SK-N-MC (cell line): ENCODE results near the gene DCP2.

ENCODE experiments used
- DNase-seq: peaks from one replicate; pipeline ENCODE4 v3.0.0-alpha.2; 2011; ENCODE audit warnings: low read depth, low spot score
- H3K27ac ChIP-seq: fragments of 200-600 bp; sonication (generic); 2 replicates; pipeline ENCODE4 v1.5.1; 2016; ENCODE audit warnings: mixed run types
- H3K36me3 ChIP-seq: fragments of 200-600 bp; sonication (generic); 2 replicates; pipeline ENCODE4 v1.6.1; 2017; ENCODE audit warnings: antibody characterized with exemption, low read length, mixed read lengths; ENCODE audit not compliant: insufficient read depth
- H3K4me3 ChIP-seq: fragments of 200-600 bp; sonication (generic); 2 replicates; pipeline ENCODE4 v1.5.1; 2016
- H3K9ac ChIP-seq: fragments of 200-600 bp; sonication (generic); 2 replicates; pipeline ENCODE4 v1.8.0; 2017; ENCODE audit warnings: mixed run types, mixed read lengths; ENCODE audit not compliant: insufficient read length
- H3K9me3 ChIP-seq: fragments of 200-600 bp; sonication (generic); 2 replicates; pipeline ENCODE4 v1.6.1; 2017; ENCODE audit warnings: low read depth, mild to moderate bottlenecking, antibody characterized with exemption, low read length, moderate library complexity, mixed read lengths
- EZH2 ChIP-seq: fragments of 200-600 bp; sonication (generic); IDR thresholded peaks from one replicate; pipeline ENCODE4 v1.6.1; 2017; ENCODE audit warnings: antibody characterized with exemption
- FOXP2 ChIP-seq: optimal IDR thresholded peaks from 2 replicates; pipeline ENCODE3; 2011; ENCODE audit warnings: mild to moderate bottlenecking, moderate library complexity; ENCODE audit not compliant: insufficient read depth; ENCODE audit errors: extremely low read length, control extremely low read depth
- POLR2AphosphoS5 ChIP-seq: IDR thresholded peaks from 2 replicates; pipeline ENCODE4 v1.6.1; 2012; ENCODE audit warnings: mild to moderate bottlenecking, low read depth, low read length, borderline replicate concordance

Gene DCP2

DNA sequence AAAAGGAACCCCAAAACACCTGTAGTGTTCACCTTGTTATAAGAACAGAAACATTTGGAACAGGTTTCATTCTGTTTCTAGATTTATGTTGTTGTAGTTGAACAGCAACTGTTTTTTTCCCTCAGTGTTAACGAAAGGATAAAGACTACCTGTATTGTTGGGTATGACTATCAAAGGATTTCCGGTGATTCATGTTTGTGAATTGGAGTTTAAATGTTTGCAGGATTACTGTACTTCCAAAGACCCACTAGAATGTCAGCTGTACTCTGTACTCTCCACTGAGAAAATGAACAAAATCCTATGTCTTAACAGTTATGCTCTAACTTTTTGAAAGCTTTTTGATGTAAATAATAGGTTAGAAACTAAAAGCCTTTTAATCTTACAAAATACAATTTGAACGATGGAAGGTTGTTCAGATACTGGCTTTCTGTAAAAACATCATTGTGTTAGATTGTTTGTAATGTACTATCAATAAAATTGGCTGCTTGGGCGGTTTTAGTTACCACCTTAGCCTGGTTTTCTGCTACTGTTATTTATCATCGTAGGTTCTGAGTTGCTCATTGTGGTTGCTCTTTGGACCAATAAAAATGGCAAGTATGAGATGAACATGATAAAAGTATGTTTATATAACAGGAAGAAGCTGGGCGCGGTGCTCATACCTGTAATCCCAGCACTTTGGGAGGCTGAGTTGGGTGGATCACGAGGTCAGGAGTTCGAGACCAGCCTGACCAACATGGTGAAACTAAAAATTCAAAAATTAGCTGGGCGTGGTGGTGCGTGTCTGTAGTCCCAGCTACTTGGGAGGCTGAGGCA lies 44.1 kb downstream of the DCP2 start:
- Histone ChIP-seq H3K36me3 (peaks cover 49% of the 10 kb centered on the region), H3K9ac (no peak overlapping the region), H3K27ac (no peak overlapping the region), H3K4me3 (no peak overlapping the region), H3K9me3 (no peaks in the 10 kb centered on the region)
- TF ChIP-seq POLR2AphosphoS5 = no peak
- TF ChIP-seq FOXP2 = no peak
- no peak for TF ChIP-seq EZH2
- no peak for DNase-seq

DNA sequence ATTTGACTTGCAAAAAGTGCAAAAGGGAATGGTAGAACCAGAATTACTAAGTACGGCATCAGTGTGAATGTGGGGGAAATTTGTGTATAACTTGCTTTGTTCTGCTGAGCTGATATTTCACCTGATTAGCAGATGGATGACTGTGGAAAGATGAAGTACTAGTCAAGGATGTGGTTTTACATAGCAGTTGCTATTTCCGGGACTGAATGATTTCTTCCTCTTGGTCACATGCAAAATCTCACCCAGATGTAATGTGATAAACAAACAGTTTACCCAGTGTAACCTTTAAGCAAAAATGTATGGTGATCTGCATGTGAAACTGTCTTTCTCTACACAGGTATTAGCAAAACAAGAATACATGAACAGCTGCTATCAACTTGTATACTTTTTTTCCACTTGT lies 46.1 kb downstream of the DCP2 start:
- peaks cover 48% of the 10 kb centered on the region for H3K36me3 ChIP-seq
- H3K27ac ChIP-seq = no peak overlapping the region
- no peak overlapping the region for H3K4me3 ChIP-seq
- H3K9ac ChIP-seq = no peak overlapping the region
- DNase-seq = no peak
- H3K9me3 ChIP-seq = no peaks in the 10 kb centered on the region
- TF ChIP-seq FOXP2 = no peak
- TF ChIP-seq POLR2AphosphoS5 = no peak
- no peak for TF ChIP-seq EZH2

DNA sequence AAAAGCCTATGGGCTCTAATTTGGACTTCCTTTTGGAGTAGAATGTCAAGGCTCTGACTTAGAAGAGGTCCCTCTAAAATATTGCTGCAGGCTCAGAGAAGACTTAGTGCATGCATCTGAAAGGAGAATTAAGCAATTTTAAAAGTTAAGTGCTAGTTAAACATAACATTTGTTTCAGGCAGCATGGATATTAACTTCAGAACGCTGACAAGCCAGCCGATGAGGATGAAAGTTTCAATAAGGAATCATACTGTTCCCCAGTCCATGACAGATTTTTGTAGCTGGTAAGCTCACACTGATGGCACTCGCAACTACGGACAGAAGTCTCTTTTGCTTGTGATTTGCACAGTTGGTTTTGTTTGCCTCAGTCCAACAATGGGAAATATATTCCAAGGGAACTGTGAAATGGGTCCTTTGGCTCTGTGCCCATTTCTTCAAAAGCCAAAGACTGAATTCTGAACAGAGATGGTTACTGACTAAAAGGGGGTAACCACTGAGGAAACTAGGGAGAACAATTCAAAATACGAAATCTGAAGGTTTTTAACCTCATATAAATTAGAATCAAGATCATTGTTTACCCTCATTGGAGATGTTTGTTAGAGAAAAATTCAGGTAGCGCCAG lies 47.6 kb downstream of the DCP2 start:
- no peak for DNase-seq
- peaks cover 53% of the 10 kb centered on the region for H3K36me3 ChIP-seq
- no peaks in the 10 kb centered on the region for H3K9me3 ChIP-seq
- 0 out of 2 replicates have a peak overlapping the region, but pooled peaks have one; percentile 5 for H3K27ac ChIP-seq
- H3K9ac ChIP-seq = no peak overlapping the region
- H3K4me3 ChIP-seq = no peak overlapping the region
- TF ChIP-seq EZH2 (no peak), POLR2AphosphoS5 (no peak), FOXP2 (no peak)

DNA sequence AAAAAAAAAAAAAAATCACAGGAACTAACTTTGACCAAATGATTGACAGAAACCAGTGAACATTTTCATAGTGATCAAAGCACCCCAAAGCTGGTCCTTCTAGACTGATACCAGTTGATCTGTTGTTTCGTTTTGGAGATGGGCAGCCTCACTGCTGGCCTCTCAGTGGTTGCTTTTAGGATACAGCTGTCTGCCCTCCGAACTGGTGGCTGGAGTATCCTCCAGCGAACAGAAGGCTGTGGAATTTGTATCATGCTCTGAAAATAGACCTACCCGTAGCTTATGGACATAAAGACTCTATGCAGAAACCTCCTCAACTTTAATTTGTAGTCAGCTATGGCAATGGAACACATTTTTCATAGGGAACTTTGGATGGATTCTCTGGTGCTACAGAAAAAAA lies 49.0 kb downstream of the DCP2 start:
- H3K4me3 ChIP-seq = no peak overlapping the region
- H3K9ac ChIP-seq = no peak overlapping the region
- TF ChIP-seq FOXP2 (no peak), POLR2AphosphoS5 (no peak), EZH2 (no peak)
- no peak for DNase-seq
- no peaks in the 10 kb centered on the region for H3K9me3 ChIP-seq
- H3K27ac ChIP-seq = no peak overlapping the region
- peaks cover 53% of the 10 kb centered on the region for H3K36me3 ChIP-seq

DNA sequence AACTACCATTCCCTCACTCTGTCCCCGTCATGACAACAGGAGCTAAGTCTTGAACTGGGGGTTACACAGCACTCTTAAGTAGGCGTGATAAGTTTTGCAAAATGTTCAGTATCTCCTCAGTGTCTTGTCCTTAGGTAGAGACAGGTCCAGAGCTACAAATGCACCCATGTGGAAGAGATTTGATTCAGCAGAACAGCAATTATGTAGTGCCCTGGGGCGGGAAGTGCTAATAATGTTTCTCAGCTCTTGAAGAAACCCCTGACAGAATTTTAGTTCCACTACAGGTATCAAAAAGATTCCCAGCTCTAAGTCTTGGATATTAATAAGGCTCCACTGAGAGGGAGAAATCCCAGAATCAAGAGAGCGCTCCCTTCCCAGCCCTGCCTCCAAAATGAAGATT lies 49.6 kb downstream of the DCP2 start:
- TF ChIP-seq EZH2 (no peak), FOXP2 (no peak), POLR2AphosphoS5 (no peak)
- no peaks in the 10 kb centered on the region for H3K9me3 ChIP-seq
- H3K36me3 ChIP-seq = peaks cover 48% of the 10 kb centered on the region
- no peak overlapping the region for H3K27ac ChIP-seq
- no peak overlapping the region for H3K4me3 ChIP-seq
- H3K9ac ChIP-seq = no peak overlapping the region
- DNase-seq = no peak

DNA sequence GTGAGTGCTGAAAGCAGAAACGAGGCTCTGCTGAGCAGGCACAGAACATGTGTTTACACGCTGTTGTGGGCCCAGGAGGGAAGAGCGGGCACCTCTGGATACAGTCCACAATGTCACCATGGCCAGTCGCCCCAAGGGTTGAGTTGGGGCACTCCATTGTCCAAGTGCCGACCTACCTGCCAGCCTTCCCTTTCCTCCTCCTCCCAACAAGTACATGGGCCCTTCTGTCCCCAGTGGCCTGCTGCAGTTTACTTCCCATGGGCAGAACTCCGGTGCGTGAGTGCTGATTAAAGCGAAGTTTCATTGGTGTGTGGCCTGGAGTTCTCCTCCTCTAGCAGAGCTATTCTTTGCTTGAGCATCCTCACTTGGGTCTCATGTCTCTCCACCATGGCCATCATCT lies 50.4 kb downstream of the DCP2 start:
- Histone ChIP-seq H3K36me3 (peaks cover 48% of the 10 kb centered on the region), H3K9me3 (no peaks in the 10 kb centered on the region), H3K4me3 (no peak overlapping the region), H3K27ac (no peak overlapping the region), H3K9ac (no peak overlapping the region)
- TF ChIP-seq POLR2AphosphoS5 (no peak), EZH2 (no peak), FOXP2 (no peak)
- no peak for DNase-seq

DNA sequence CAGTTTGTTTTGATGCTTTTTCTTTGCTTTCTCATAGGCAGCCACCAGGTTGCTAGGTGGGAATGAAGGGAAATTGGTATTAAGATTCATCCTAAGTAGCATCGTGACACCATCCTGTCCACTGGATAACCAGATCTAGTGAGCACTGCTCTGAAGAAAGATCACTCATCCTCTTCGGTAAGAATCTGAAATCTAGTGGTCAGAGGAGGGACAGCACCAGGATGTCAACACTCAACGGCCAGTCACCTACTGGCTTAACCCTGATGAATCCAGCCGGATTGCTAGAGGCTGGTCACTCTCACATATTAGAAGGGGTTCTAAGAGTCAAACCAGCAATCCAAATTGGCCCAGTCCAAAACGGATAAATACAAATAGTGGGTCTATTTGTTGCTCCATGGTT lies 50.8 kb downstream of the DCP2 start:
- H3K9ac ChIP-seq = no peak overlapping the region
- TF ChIP-seq EZH2 (no peak), FOXP2 (no peak), POLR2AphosphoS5 (no peak)
- no peaks in the 10 kb centered on the region for H3K9me3 ChIP-seq
- H3K36me3 ChIP-seq = peaks cover 45% of the 10 kb centered on the region
- H3K4me3 ChIP-seq = no peak overlapping the region
- no peak overlapping the region for H3K27ac ChIP-seq
- no peak for DNase-seq

DNA sequence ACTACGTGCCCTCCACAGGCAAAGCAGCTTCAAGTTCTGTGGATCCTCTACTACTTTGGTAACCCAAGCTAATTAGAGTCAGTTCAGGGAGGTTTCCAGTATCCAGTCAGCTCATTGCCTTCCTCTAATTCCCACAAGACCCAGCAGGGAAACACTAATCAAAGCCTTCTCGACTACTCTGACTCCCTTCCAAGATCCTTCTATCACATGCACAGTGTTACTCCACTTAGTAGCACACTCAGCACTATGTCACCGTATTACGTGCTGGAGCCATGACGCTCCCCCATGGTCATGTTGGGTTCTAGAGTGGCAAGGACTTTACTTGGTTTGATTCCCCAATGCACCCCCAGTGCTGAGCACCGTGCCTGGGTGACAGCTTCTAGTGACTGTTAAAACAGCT lies 53.0 kb downstream of the DCP2 start:
- no peak for DNase-seq
- Histone ChIP-seq H3K36me3 (peaks cover 29% of the 10 kb centered on the region; the same call in 1 of the 2 replicates), H3K9ac (no peak overlapping the region), H3K9me3 (no peaks in the 10 kb centered on the region), H3K27ac (no peak overlapping the region), H3K4me3 (no peak overlapping the region)
- TF ChIP-seq FOXP2 = no peak
- TF ChIP-seq POLR2AphosphoS5 = no peak
- TF ChIP-seq EZH2 = no peak

DNA sequence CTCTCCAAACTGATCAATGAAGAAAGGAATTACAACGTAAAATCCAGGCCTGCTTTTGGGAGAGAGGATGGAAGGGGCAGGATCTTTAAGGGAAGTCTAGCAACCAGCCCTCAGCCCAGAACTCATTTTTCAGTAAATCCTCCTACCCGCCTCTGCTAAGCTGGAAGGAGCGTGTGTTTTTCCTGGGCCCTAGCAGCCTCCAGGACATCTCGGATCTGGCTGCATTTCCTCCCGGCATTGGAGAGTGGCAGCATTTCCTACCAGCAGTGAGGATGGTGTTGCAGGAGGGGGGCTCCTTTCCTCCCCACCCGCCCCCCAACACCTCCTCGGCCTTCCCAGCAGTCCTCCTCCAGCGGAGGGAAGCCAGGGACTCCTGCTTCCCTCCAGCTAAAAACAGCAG lies 54.5 kb downstream of the DCP2 start:
- DNase-seq = no peak
- no peak overlapping the region for H3K9ac ChIP-seq

More for the DNA sequence above, 54.5 kb downstream of the DCP2 start:
- Histone ChIP-seq H3K27ac (peak overlapping the region; percentile 12; the same call in 1 of the 2 replicates), H3K9me3 (no peaks in the 10 kb centered on the region), H3K4me3 (no peak overlapping the region), H3K36me3 (peaks cover 27% of the 10 kb centered on the region; the same call in 1 of the 2 replicates)
- TF ChIP-seq FOXP2 (no peak), POLR2AphosphoS5 (no peak)
